ENCODE data around the gene UGT3A1.
"Not testable (repeated sequence)": the region's sequence is repeated elsewhere in the genome, so short reads cannot be mapped to it uniquely, and the experiment has no call there.

The UGT3A1 gene, protein sequence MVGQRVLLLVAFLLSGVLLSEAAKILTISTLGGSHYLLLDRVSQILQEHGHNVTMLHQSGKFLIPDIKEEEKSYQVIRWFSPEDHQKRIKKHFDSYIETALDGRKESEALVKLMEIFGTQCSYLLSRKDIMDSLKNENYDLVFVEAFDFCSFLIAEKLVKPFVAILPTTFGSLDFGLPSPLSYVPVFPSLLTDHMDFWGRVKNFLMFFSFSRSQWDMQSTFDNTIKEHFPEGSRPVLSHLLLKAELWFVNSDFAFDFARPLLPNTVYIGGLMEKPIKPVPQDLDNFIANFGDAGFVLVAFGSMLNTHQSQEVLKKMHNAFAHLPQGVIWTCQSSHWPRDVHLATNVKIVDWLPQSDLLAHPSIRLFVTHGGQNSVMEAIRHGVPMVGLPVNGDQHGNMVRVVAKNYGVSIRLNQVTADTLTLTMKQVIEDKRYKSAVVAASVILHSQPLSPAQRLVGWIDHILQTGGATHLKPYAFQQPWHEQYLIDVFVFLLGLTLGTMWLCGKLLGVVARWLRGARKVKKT
- 0 reads per million in 2 donors for total RNA-seq

DNA sequence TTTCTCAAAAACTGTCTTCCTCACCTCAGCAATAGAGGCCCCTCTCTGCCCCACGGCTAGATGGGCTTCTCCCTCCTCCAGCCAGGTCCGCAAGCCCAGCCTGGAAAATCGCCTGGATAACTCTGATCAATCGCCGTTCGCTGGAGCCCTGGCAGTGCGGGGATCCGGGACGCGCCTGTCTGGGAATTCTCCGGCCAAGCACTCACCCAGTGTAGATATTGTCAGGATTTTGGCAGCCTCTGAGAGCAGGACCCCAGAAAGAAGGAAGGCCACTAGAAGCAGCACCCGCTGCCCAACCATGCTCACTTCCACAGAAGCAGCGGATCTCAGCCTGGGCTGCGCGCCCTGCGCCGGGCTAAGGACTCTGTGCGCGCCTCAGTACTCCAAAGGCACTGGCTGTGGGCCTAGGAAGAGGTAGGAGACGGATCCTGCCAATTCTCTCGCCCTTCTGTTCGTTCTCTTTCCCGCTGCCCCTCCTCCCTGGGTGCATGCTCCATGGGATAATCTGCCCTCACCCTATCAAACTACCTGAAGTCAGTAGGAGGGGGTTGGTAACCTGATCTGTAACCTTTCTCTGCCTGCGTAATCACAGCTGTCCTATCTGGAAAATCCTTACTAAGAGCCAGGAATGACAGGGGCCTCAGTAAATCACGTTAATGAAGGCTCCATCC lies at the start of gene UGT3A1:
UGT3A1 (minus strand) TSS at position 450 of the 671 bp plus-strand sequence; CDS start at position 300, 150 bp downstream.
- no peak for DNase-seq

DNA sequence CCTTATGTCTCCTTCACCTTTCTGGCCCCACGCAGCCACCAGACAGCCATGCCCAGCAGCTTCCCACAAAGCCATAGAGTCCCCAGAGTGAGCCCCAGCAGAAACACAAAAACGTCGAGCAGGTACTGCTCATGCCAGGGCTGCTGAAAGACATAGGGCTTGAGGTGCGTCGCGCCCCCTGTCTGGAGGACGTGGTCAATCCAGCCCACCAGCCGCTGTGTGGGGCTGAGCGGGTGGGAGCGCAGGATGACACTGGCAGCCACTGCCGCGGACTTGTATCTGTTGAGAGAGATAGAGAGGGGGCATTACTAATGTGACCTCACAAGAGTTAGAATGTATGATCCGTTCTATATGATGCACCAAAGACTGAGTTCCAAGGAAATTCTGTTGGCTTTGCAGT lies 44.5 kb upstream of the UGT3A1 start:
- DNase-seq, result no peak

DNA sequence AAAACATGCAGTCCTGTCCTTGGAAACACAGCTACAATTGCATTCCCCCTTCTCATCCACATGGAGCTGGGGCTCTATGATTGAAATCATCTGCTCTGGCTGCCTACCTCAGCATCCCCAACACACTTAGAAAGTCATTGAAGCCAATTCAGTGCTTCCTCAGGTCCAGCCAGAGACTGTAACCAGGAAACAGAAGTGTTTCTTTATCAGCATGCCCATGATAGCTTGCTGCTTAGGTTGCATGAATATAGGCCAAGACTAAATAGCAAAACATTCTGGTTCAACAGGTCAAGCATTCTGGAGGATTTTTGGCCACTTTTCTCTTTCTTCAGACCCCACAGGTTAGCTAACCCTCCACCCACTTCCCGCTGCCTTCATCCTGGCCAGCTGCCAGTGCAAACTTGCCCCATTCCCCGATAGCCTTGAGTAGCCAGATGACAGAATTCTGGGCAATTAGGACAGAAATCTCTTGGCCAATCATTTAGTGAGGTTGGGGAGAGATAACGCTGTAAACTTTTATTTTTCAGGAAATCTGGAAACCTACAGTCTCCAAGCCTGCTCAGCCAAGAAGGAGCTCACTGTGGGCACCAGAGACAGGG lies 43.4 kb upstream of the UGT3A1 start:
- not testable (repeated sequence) for DNase-seq

DNA sequence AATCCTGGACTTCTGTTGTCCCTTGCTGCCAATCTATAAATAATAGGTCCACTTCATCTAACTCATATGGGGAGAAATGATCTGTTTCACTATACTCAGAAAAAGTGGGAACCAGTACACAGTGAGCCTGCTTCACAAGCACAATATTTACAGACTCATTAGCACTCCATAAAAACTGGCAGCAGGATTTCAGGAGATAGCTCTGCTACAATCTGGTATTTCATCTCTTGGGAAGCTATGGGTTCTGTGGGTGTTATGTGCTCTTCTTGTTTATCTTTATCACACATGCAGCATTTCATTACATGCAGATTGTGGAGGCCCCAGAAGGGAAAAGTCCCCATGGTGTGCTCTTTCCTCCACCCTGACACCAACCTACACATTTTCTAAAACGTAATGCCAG lies 42.3 kb upstream of the UGT3A1 start:
- no peak for DNase-seq

DNA sequence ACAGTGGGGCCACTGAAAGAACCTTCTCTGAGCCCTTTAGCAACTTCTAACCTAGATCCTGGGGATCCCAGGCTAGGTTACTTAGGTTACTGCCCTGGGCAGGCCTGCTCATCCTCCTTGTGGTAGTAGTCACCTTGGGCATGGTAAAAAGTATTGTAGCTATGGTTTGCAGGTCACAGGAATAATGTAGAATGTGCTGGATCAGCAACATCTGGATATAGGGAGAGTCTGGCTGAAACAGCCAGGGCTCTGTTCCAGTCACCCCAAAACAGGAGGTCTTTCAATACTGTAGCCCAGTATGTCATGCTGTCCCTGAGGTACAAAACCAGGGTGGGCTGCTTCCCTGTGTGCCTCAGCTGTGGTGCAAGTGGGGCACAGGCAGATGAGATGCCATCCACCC lies 41.9 kb upstream of the UGT3A1 start:
- no peak for DNase-seq

DNA sequence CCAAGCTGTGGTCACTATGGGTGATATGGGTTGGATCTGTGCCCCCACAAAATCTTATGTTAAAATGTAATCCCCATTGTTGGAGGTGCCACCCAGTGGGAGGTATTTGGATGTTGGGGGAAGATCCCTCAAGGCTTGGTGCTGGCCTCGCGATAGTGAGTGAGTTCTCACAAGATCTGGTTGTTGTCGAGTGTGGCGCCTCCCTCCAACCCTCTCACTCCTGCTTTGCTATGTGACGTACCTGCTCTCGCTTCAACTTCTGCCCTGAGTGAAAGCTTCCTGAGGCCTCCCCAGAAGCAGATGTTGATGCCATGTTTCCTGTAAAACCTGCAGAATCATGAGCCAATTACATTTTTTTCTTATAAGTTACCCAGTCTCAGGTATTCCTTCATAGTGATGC lies 40.0 kb upstream of the UGT3A1 start:
- DNase-seq, result no peak

DNA sequence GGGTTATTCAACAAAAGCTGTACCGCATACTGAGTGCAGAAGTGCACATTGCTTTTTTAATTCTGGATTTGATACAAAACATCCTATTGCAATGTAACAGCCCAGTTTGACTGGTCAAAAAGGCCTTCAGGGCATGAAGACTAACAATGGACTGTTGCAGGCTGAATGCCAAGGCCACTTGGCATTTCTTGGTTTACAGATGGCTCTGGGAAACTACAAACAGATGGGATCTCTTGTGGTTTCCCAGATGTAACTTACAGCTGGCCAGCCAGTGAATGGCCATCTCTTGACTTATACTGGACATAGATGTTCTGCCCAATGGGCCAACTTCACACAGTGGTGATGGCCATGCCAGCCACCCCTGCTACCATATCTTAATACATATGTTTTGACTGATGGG lies 38.7 kb upstream of the UGT3A1 start:
- DNase-seq, result no peak

DNA sequence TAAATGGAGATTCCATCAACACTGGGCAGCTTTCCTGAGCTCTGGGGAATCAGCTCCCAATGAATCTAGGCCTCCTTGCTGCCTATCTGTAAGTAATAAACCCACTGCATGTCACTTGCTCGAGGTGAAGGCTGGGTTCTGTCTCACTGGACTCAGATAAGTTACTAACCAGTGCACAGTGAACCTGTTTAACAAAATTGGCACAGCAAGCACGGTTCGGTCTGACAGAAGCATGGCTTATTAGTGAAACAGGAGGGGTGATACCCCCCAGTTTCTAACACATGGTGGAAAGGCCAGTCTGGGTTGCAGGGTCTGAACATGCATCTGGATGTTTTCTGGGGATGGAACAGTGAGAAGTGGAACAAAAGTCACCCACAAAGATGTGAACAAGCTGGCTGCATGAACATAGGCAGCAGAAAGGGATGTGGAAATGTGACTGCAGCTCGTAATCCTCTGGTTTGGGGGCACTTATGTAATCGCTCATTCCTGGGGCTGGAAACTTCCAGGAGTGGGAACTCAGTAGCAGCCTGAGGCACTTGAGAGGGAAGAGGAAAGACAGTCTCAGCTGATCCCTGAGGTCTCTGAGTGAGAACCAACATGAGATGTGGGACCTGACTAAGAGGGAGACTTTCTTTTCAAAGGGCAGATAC lies 37.8 kb upstream of the UGT3A1 start:
- DNase-seq, result no peak

DNA sequence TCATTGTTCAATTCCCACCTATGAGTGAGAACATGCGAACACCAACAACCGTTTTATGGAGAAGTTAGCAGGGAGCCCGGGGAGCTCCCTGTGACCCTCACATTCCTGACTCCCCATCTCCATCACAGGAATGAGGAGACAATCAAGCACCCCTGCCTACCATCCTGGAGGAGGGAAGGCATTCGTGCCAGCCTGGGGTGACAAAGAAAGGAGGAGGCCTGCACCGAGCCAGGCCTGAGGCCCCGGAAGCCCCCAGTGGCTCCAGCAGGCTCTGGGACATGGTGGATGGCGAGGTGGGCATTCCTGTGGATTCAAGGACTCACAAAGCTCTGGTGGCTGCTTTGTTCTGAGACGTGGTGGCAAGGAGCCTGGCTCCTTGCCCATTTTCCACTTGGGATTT lies 36.5 kb upstream of the UGT3A1 start:
- DNase-seq, result no peak

DNA sequence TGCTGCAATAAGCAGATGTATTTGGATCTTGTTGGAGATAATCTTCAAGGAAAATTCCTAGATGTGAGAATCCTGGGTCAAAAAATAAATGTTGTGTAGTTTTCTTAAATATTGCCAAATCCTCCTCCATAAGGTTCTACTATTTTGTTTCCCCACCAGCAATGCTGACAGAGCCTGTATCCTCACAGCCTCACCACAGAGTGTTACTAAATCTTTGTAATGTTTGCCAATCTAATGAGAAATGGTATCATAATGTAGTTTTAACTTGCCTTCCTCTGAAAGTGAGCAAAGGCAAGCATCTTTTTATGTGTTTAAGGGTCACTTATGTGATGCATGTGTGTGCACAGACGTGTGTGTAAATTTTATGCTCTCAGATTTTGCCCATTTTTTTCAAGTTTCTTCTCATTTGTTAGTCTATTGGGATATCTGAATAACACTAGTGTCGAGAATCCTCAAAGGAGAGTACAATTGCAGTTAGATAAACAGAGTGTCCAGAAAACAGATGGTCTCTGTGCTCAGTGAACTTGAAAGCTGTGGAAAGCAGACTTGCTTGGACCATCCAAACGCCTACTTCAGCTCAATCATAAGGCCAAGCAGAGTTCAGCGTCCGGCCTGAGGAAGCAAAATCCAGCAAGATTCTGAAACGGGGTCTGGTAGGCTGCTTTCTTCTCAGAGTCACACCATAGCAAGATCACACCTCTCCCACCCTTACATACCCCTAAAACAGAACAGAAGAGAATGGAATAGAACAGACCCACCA lies 35.7 kb upstream of the UGT3A1 start:
- DNase-seq, result no peak

DNA sequence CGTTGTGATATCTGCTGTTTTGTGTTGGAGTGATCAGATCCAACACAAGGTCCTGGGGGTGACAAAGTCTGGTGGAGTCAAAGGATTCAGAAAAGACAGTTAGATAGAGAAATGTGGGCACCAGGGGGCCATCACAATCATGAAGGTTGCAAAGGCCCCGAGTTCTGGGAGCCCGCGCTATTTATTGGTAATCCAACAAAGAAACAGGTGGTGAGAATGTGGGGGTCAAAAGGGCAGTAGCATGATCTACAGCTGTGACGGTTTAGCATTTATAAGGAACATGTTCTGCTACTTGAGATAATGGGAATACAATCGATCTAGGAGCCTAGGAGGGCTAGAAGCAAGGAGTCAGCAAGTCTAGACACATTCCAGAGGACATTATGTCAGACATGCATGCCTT lies 31.1 kb upstream of the UGT3A1 start:
- DNase-seq, result not testable (repeated sequence)

DNA sequence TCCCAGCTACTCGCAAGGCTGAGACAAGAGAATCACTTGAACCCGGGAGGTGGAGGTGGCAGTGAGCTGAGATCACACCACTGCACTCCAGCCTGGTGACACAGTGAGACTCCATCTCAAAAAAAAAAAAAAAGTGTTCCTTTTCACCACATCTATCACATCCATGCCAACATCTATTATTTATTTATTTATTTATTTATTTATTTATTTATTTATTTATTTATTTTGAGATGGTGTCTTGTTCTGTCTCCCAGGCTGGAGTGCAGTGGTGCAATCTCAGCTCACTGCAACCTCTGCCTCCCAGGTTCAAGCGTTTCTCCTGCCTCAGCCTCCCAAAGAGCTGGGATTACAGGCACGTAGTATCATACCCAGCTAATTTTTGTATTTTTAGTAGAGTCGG lies 28.4 kb upstream of the UGT3A1 start:
- not testable (repeated sequence) for DNase-seq

DNA sequence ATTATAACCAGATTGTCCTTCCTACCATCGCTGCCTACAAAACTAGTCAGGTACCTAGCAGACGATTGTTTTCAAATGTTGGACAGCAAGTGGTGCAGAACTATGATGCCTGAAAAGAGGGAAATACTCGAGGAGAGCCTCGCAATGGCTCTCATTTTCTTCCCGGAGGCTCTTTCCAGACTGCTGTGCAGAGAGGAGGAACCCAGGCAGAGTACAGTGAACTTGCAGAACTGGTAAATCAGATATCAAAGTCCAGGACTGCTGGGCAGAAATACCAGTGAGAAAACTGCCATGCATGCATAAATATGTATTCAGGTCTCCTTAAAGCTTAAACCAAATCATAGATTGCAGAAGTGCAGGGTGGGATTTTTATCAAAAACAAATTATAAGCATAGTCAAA lies 26.4 kb upstream of the UGT3A1 start:
- DNase-seq, result no peak

DNA sequence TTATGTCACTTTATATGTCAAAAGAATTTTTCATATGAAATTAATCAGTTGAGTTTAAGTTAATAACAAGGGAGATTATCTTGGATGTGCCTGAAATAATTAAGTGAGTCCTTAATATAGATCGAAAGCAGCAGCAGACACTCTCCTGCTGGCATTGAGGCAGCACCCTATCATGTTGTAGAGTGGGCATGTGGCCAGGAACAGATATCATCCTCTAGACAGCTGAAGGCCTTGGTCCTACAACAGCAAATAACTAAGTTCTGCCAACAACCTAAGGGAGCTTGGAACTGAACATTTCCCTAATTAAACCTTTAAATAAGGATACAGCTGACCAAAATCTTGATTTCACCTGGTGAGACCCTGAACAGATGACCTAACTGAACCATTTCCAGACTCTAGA lies 25.8 kb upstream of the UGT3A1 start:
- DNase-seq, result no peak

DNA sequence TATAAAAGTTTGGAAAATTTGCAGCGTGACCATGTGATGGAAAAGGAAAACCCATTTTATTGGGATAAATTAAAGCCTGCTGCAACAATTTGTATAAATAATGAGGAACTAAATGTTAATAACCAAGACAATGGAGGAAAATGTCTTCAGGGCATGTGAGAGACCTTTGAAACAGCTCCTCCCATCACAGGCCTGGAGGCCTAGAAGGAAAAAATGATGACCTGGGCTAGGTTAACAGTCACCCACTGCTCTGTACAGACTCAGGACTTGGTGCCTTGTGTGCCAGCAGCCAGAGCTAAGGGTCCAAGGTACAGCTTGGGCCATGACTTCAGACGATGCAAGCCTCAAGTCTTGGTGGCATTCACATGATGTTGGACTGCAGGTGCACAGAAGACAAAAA lies 22.0 kb upstream of the UGT3A1 start:
- no peak for DNase-seq

DNA sequence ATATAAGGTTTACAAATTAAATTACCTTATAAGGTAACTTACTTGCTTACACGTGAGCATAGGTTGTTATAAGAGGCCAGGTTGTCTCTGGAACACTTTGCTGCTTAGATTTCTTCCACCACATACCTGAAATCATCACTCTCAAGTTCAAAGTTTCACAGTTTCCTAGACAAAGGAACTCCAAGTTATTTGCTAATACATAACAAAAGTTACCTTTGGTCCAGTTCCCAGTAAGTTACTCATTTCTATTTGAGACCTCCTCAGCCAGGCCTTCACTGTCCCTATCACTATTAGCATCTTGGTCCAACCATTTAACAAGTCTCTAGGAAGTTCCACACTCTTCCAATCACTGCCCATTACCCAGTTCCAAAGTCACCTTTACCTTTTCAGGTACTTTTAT lies 18.5 kb upstream of the UGT3A1 start:
- no peak for DNase-seq

DNA sequence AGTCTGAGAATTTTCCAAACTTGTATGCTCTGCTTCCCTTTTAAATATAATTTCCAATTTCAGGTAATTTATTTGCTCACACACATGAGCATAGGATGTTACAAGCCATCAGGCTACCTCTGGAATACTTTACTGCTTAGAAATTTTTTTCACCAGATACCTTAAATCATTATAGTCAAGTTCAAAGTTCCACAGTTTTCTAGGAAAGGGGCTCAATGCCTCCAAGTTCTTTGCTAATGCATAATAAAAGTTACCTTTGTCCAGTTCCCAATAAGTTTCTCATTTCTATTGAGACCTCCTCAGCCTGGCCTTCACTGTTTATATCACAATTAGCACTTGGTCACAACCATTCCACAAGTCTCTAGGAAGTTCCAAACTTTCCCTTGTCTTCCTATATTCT lies 16.2 kb upstream of the UGT3A1 start:
- no peak for DNase-seq

DNA sequence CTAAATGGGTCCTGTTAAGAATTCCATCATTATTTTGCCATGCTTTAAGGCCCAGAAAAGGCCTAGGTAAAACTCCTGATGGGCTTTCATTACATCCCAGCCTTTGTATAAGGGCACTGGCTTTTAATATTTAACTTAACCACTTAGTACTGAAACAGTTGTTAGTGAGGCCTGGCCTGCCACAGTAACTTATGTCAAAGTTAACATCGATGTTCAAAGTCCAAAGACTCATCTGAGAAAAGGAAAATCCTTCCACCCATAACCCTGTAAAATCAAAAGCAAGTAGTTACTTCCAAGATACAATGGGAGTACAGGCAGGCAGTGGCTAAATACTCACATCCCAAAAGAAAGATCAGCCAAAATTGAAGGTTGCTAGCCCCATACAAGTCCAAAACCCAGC lies 15.0 kb upstream of the UGT3A1 start:
- no peak for DNase-seq

DNA sequence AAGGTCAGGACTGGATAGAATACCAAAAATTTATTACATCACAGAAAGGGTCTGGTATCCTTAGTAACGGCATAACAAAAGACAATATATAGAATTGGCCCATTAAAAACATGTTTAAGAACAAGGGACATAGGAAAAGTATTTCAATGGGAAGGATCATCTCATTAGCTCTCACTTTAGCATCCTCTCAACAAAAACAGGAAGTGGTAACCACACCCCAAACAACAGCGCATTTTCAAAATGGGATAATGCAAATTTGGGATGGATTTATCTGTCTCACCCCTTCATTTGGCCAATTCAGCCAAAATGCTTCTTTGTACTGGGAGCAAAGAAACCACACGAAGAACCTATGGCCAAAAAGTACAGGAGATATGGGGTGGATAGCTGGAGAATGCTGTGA lies 9.8 kb upstream of the UGT3A1 start:
- no peak for DNase-seq

DNA sequence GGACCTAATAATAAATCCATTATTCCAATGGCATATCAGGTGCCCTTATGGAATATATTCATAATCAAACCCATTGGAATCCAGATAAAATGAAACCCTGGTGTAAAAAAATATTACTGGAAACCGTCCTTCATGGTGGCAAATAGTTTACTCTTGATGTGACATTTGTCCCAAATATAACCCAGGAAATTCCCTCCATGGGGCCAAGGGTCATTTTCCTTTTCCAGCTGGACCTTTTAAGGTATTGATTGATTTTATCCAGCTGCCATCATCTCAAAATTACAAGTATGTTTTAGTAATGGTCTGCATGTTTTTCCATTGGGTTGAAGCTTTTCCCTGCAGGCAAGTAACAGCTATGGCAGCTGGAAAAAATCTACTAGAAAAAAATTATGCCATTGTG lies 8.4 kb upstream of the UGT3A1 start:
- DNase-seq, result no peak

DNA sequence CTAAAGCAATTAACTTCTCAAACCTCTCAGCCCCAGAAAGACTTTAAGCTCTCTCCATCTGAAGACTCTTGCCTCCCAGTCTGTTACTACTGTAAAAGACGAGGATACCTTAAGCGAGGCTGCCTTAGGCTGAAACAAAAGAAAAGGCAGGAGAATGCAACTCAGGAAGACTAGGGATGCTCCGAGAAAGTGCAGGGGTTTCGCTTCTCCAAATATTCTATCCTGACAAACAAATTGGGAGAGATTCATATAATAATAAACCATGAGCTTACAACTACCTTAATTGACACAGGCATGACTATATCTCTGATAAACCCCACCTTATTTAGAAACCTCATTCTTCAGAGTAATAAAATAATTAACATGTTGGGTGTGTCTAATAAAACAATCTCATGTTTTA lies 4.9 kb upstream of the UGT3A1 start:
- DNase-seq, result no peak

DNA sequence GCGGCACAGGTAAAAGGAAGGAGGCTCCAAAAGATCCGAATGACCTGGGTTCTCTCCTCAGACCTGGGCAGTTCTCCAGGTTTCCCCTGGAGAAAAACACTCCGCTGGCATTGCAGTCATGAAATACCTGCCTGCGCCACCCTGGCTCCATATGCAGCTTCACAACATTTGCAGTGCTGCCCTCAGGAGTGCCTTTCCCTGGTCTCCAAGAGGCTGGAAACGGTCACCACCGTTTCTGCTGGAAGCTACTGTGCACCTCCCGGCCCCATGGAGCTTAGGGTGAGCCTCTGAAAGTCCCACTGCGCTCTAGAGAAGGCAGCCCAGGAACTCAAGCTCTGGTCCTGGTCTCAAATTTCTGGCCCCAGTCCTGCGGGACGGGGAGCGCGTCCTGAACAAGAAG lies 670 bp downstream of the UGT3A1 start:
- no peak for DNase-seq

DNA sequence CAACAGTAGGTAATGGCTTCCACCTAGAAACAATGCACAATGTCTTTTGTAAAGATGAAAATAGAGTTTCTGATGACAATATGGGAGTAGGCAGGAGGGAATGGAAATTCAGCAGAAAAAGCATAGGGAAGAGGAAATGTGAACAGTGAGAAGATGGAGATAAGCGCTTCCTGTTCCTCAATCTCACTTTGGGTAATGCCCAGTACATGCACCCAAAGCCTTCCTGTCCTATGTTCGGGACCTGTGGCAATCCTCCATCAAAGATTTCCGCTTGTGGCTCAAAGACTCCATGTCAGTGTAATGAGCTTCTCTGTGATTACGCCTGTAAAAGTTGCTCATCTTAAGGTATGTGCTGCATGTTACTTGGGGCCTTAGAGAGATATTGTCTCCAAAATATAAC lies 2.7 kb downstream of the UGT3A1 start:
- no peak for DNase-seq

All from T-helper 2 cell (primary cell).